Progenitor cell of endocrine pancreas (in vitro differentiated cells): ENCODE measurements around the gene SKI. TPM values are rescaled to one million over a fixed set of nuclear protein-coding genes. Genes with fewer than 3 reads are reported as not detected.
A peak's percentile ranks its signal among the peaks of the same experiment; 100 is the strongest.

ENCODE experiments used
- DNase-seq: peaks from one replicate; pipeline ENCODE4 v3.0.0; 2021; ENCODE audit warnings: low spot score; ENCODE audit not compliant: unreplicated experiment
- H3K27ac Mint-ChIP-seq: 2 replicates; pipeline ENCODE4 v1.8.0; 2021; ENCODE audit warnings: mild to moderate bottlenecking, moderate library complexity, mixed read lengths
- H3K27me3 Mint-ChIP-seq: 2 replicates; pipeline ENCODE4 v1.8.0; 2021; ENCODE audit warnings: mixed read lengths
- H3K36me3 Mint-ChIP-seq: 2 replicates; pipeline ENCODE4 v1.8.0; 2022; ENCODE audit warnings: mixed read lengths; ENCODE audit not compliant: insufficient read depth
- H3K4me1 Mint-ChIP-seq: 2 replicates; pipeline ENCODE4 v1.8.0; 2021; ENCODE audit warnings: low read depth, mixed read lengths
- H3K4me3 Mint-ChIP-seq: 2 replicates; pipeline ENCODE4 v1.8.0; 2021; ENCODE audit warnings: low read depth, mild to moderate bottlenecking, moderate library complexity, mixed read lengths
- H3K9me3 Mint-ChIP-seq: 2 replicates; pipeline ENCODE4 v1.8.0; 2021; ENCODE audit warnings: low read depth, mixed read lengths
- total RNA-seq: library from RNA; stranded (reverse); gene quantifications from 2 replicates; pipeline ENCODE4 v1.2.1, GENCODE V29; 2021
- TF ChIP-seq, protein P1 (sequence below): fragments of 200-600 bp; sonication (generic); IDR thresholded peaks from one replicate; pipeline ENCODE4 v1.5.0; 2021; ENCODE audit warnings: antibody characterized with exemption, mild to moderate bottlenecking; ENCODE audit not compliant: unreplicated experiment

SKI gene
- total RNA-seq, 1 donor from 2014 or later: 56.2 TPM

DNA sequence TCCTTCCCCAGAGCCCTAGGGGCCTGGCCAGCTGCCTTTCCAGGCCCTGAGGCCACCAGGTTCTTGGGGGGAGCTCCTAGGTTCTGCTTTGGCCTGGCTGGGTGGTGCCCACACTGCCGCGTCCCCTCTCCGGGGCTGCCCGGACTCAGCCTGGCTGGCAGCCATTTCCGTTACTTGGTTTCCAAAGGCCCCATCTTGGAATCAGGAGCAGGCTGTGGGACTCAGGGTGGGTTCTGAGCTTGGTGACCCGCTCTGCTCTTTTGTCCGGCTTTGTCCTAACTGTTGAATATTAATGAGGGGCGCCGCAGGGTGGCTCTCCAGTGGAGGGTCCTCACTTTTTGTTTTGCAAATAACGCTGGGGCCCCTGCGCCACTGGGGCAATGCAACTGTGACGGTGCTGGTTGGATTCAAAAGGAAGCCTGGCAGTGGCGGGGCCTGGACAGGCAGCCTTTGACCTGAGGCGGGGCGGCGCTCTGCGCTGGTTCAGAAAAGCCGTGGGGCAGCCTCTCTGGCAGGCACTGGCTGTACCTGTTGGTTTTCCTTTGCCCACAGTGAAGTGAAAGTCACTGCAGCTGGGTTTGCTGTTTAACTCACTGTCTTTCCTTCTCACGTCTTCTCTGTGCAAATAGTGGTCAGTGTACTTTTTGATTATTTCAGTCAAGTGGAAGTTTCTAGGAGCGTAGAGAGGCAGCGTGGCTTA is 20.2 kb downstream of the SKI start:
- peak overlapping the region; percentile 89 for H3K27ac Mint-ChIP-seq
- H3K4me3 Mint-ChIP-seq: no peak overlapping the region
- TF ChIP-seq, protein P1, sequence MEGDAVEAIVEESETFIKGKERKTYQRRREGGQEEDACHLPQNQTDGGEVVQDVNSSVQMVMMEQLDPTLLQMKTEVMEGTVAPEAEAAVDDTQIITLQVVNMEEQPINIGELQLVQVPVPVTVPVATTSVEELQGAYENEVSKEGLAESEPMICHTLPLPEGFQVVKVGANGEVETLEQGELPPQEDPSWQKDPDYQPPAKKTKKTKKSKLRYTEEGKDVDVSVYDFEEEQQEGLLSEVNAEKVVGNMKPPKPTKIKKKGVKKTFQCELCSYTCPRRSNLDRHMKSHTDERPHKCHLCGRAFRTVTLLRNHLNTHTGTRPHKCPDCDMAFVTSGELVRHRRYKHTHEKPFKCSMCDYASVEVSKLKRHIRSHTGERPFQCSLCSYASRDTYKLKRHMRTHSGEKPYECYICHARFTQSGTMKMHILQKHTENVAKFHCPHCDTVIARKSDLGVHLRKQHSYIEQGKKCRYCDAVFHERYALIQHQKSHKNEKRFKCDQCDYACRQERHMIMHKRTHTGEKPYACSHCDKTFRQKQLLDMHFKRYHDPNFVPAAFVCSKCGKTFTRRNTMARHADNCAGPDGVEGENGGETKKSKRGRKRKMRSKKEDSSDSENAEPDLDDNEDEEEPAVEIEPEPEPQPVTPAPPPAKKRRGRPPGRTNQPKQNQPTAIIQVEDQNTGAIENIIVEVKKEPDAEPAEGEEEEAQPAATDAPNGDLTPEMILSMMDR: no peak
- H3K27me3 Mint-ChIP-seq: no peaks in the 10 kb centered on the region
- DNase-seq: no peak
- H3K9me3 Mint-ChIP-seq: no peaks in the 10 kb centered on the region
- H3K36me3 Mint-ChIP-seq: peaks cover 2% of the 10 kb centered on the region
- H3K4me1 Mint-ChIP-seq: peaks cover 37% of the 10 kb centered on the region

DNA sequence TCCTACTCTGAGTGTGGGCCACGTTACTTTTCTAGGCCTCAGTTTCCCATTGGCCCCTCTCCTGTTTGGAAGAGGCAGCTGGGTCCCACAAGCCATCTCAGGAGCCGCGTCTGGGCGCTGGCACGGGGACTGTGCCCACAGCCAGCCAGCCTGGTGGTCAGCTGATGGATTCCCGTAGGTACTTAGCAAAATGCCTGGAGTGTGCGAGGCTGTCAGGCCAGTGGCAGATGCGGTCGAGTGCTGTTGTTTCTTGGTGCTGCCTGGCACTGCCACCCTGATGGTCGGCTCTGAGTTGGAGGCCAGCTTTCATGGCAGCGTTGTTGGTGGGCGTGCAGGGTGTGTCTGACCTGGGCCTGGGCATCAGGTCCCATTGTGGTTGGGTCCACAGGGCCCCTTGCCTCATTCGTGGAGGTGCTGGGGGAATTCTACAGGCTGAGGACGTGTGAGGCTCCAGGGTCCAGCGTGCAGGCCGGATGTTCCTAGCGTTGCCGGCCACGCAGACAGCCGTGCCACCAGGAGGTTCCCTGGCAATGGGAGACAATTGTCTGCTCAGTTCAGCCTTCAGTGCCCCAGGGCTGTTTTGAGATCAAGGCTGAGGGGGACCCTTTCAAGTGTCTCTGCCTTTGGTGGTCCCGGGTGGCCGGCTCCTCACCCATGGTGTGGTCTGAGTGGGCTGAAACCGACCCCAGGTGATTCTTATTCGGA is 20.9 kb downstream of the SKI start:
- peaks cover 2% of the 10 kb centered on the region for H3K36me3 Mint-ChIP-seq
- H3K4me1 Mint-ChIP-seq: peaks cover 37% of the 10 kb centered on the region
- H3K4me3 Mint-ChIP-seq: no peak overlapping the region
- no peaks in the 10 kb centered on the region for H3K27me3 Mint-ChIP-seq
- TF ChIP-seq, protein P1: no peak
- no peaks in the 10 kb centered on the region for H3K9me3 Mint-ChIP-seq
- DNase-seq: no peak
- H3K27ac Mint-ChIP-seq: peak overlapping the region; percentile 89

DNA sequence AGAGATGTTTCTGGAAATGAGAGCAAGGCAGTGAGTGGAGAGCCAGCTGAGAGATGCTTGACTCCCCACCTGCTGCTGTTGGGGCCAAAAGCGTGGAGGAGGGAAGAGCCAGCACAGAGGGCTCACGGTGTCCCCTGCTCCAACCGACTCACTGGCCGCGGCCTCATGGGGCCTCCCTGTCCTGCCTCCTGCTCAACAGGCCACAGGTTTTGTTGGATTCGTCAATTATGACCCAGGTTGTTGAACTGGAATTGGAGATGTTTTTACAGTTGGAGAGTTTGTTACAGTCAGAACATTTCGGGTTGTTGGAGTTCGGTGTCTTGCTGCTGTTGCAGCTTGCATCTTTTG is 21.4 kb downstream of the SKI start:
- no peaks in the 10 kb centered on the region for H3K9me3 Mint-ChIP-seq
- H3K36me3 Mint-ChIP-seq: peaks cover 4% of the 10 kb centered on the region
- DNase-seq: no peak
- TF ChIP-seq, protein P1: no peak
- H3K4me1 Mint-ChIP-seq: peaks cover 37% of the 10 kb centered on the region
- no peaks in the 10 kb centered on the region for H3K27me3 Mint-ChIP-seq
- no peak overlapping the region for H3K27ac Mint-ChIP-seq
- H3K4me3 Mint-ChIP-seq: no peak overlapping the region

DNA sequence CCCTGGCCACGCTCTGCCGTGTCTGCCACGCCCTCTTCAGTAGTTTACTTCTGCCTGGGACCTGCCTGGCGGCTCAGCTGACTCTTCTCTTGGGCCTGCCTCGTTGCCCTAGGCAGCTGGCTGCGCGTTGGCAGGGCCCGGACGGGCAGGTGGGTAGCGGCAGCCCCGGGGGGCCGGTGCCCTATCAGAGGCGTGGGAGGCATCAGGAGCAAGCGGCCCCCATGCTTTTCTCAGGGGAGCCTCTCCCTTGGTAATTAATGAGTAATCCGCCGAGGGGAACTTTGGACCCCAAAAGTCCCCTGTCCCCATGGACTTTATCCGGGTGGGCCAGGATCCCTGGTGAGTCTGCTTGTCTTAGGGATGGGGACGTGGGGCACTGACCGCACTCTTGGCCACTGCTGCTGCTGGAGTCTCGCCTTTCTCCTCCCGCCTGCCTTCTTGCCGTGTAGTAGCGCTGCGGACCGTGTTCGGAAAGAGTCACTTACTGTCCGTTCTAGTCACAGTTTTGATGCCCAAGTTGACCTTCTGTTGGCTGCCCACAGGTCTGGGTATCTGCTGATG is 22.7 kb downstream of the SKI start:
- Mint-ChIP-seq H3K4me1 (peaks cover 37% of the 10 kb centered on the region), H3K27ac (no peak overlapping the region), H3K4me3 (no peak overlapping the region), H3K36me3 (peaks cover 6% of the 10 kb centered on the region), H3K27me3 (no peaks in the 10 kb centered on the region), H3K9me3 (no peaks in the 10 kb centered on the region)
- TF ChIP-seq, protein P1: no peak
- DNase-seq: no peak

DNA sequence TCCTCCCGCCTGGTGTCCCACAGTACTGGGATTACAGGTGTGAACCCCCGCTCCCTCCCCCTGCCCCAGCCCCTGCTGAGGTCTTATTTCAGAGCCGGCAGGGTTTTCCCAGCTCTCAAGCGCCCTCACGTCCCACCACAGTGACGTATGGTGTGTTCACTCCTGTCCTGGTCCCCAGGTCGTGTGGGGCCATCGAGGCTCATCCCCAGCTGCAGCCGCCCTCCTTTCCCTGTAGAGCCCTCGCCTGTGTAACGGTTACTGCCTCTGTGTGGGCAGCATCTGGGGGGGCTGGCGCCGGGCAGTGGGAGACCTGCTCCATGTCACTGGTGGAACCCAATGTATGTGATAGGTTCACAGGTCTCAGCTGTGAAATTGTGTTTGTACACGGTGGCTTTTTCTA is 23.2 kb downstream of the SKI start:
- Mint-ChIP-seq H3K9me3 (no peaks in the 10 kb centered on the region), H3K27ac (no peak overlapping the region), H3K27me3 (no peaks in the 10 kb centered on the region), H3K36me3 (peaks cover 6% of the 10 kb centered on the region), H3K4me3 (no peak overlapping the region), H3K4me1 (peaks cover 33% of the 10 kb centered on the region)
- no peak for DNase-seq
- TF ChIP-seq, protein P1: no peak
